ENCODE data around the gene AK3. TPM values are rescaled to one million over a fixed set of nuclear protein-coding genes. Genes with fewer than 3 reads are reported as not detected.

Gene AK3
- total RNA-seq, 2 experiments from 2014 or later, result 43.3 to 108 TPM

GRCh38 chr9:4741365-4742089 is 525 bp upstream of the AK3 start:
- H3K9me3 ChIP-seq (ENCODE audit: low read length), result no peaks in the 10 kb centered on the region
- no peak overlapping the region for H3K27ac ChIP-seq (ENCODE audit: low read depth, low read length, poor library complexity, severe bottlenecking)
- H3K4me3 ChIP-seq (ENCODE audit: low read depth, low read length, poor library complexity, severe bottlenecking), result peak overlapping the region; percentile 86
- H2AFZ ChIP-seq (ENCODE audit: low read length), result peak overlapping the region; percentile 75
- H4K20me1 ChIP-seq (ENCODE audit: insufficient read depth, low read length), result peaks cover 3% of the 10 kb centered on the region; the same call in 1 of the 2 replicates
- no peaks in the 10 kb centered on the region for H3K36me3 ChIP-seq (ENCODE audit: insufficient read depth, low read length)
- ChIA-PET CTCF (ENCODE audit: unreplicated experiment) (interaction anchor here (1.4 kb wide), 1 partner anchor 10 kb away, joined by 3 read pairs; no protein-coding TSS in a partner anchor), POLR2A (interaction anchor here (1.1 to 2.6 kb wide), 10 partner anchors 9 to 887 kb away, joined by 3 to 10 read pairs (median 4); partner anchors contain the start of genes PLGRKT, RCL1 and RIC1)
- DNase-seq (ENCODE audit: low spot score), result peak; percentile 28
- H3K4me1 ChIP-seq (ENCODE audit: insufficient read depth, low read length, poor library complexity, severe bottlenecking), result peaks cover 23% of the 10 kb centered on the region
- peaks cover 40% of the 10 kb centered on the region for H3K79me2 ChIP-seq (ENCODE audit: insufficient read depth, low read depth, low read length)
- BruUV-seq (replicated peaks), result no TSS peak
- no peak for TF ChIP-seq EZH2phosphoT487 (IDR thresholded peaks at IDR 0.05; ENCODE audit: borderline replicate concordance, low read depth, low read length)
- TF ChIP-seq, protein P1, sequence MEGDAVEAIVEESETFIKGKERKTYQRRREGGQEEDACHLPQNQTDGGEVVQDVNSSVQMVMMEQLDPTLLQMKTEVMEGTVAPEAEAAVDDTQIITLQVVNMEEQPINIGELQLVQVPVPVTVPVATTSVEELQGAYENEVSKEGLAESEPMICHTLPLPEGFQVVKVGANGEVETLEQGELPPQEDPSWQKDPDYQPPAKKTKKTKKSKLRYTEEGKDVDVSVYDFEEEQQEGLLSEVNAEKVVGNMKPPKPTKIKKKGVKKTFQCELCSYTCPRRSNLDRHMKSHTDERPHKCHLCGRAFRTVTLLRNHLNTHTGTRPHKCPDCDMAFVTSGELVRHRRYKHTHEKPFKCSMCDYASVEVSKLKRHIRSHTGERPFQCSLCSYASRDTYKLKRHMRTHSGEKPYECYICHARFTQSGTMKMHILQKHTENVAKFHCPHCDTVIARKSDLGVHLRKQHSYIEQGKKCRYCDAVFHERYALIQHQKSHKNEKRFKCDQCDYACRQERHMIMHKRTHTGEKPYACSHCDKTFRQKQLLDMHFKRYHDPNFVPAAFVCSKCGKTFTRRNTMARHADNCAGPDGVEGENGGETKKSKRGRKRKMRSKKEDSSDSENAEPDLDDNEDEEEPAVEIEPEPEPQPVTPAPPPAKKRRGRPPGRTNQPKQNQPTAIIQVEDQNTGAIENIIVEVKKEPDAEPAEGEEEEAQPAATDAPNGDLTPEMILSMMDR (conservative IDR thresholded peaks at IDR 0.05; ENCODE audit: low read length), result 0 out of 2 replicates have a peak, but pooled peaks have one; percentile 9
- intact Hi-C loops (cut with micrococcal nuclease; ENCODE audit: unreplicated experiment), result loop anchor here (1.0 to 5.0 kb wide), 4 partner anchors 51 to 696 kb away; partner anchors contain the start of genes JAK2, PLGRKT and RCL1
- H3K9me2 ChIP-seq (ENCODE audit: insufficient read depth, low read length), result no peaks in the 10 kb centered on the region
- peak overlapping the region; percentile 76 for H3K4me2 ChIP-seq (ENCODE audit: low read length)

- no peaks in the 10 kb centered on the region for H3K36me3 ChIP-seq (ENCODE audit: insufficient read depth, low read length)
- ChIA-PET POLR2A (interaction anchor here (0.6 to 2.6 kb wide), 17 partner anchors 8 to 743 kb away, joined by 3 to 10 read pairs (median 4); partner anchors contain the start of genes PLGRKT, PLPP6 and RCL1), CTCF (ENCODE audit: unreplicated experiment) (interaction anchor here (0.5 to 1.4 kb wide), 2 partner anchors 9 to 20 kb away, joined by 3 read pairs; no protein-coding TSS in a partner anchor)
- no peaks in the 10 kb centered on the region for H3K9me3 ChIP-seq (ENCODE audit: low read length)
- peak overlapping the region; percentile 86 for H3K4me3 ChIP-seq (ENCODE audit: low read depth, low read length, poor library complexity, severe bottlenecking)
- peak overlapping the region; percentile 61 for H3K27ac ChIP-seq (ENCODE audit: low read depth, low read length, poor library complexity, severe bottlenecking)
- peaks cover 3% of the 10 kb centered on the region; the same call in 1 of the 2 replicates for H4K20me1 ChIP-seq (ENCODE audit: insufficient read depth, low read length)
- H3K4me1 ChIP-seq (ENCODE audit: insufficient read depth, low read length, poor library complexity, severe bottlenecking), result peaks cover 23% of the 10 kb centered on the region
- TF ChIP-seq, protein P1 (conservative IDR thresholded peaks at IDR 0.05; ENCODE audit: low read length), result no peak
- TF ChIP-seq EZH2phosphoT487 (IDR thresholded peaks at IDR 0.05; ENCODE audit: borderline replicate concordance, low read depth, low read length), result no peak
- no TSS peak for BruUV-seq (replicated peaks)
- peaks cover 47% of the 10 kb centered on the region for H3K79me2 ChIP-seq (ENCODE audit: insufficient read depth, low read depth, low read length)
- no peaks in the 10 kb centered on the region for H3K9me2 ChIP-seq (ENCODE audit: insufficient read depth, low read length)
- DNase-seq (ENCODE audit: low spot score), result no peak
- intact Hi-C loops (cut with micrococcal nuclease; ENCODE audit: unreplicated experiment), result loop anchor here (1.0 to 5.0 kb wide), 5 partner anchors 52 to 697 kb away; partner anchors contain the start of genes CDC37L1, PLGRKT, PLPP6 and RCL1
- peak overlapping the region; percentile 89 for H2AFZ ChIP-seq (ENCODE audit: low read length)
- H3K4me2 ChIP-seq (ENCODE audit: low read length), result peak overlapping the region; percentile 76
Observed at GRCh38 chr9:4740388-4740637, 689 bp downstream of the AK3 start.
